Testis (tissue), 2 donors: Measurements from ENCODE around the gene UCHL5.

Experiments
- CTCF ChIP-seq, 3 experiments: fragments of 450-650 bp in 2 of 3; fragments of 200-600 bp in 1 of 3; sonication (generic) in 1 of 3; IDR thresholded peaks; one replicate each; pipeline ENCODE4 v1.5.1; 2016 to 2019; ENCODE audit warnings: antibody characterized with exemption in 3 of 3, mild to moderate bottlenecking in 2 of 3, moderate library complexity in 1 of 3
- POLR2A ChIP-seq: fragments of 450-650 bp; IDR thresholded peaks from one replicate; pipeline ENCODE4 v1.6.1; 2017; ENCODE audit warnings: antibody characterized with exemption, mild to moderate bottlenecking, moderate library complexity

GRCh38 chr1:193016788-193017187 lies 42.4 kb downstream of the UCHL5 start:
- TF ChIP-seq CTCF (IDR thresholded peaks at IDR 0.05) (no peak), POLR2A (no peak)
